ENCODE data around the gene RRP1.

DNA sequence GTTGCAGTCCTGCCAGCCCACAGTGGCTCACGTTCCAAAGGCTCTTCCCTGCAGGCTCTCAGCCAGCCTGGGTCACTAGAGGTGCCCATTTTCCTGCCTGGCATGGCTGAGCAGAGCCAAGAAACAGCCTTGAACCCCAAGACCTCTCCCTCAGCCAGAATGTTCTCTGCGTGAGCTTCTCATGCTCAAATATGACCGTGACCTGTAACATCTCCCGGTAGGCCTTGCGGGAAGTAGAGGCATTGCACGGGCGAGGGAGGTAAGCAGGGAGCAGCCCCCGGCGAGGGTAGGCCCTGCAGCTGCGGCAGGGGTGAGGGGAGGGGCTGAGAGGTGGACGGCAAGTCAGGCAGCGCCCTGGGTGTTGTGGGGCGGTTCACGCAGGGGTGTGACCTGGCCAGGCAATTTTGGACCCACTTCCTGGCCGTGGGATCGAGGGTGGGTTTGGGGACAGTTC, 20.0 kb downstream of the RRP1 start:
- TF ChIP-seq, protein P1, sequence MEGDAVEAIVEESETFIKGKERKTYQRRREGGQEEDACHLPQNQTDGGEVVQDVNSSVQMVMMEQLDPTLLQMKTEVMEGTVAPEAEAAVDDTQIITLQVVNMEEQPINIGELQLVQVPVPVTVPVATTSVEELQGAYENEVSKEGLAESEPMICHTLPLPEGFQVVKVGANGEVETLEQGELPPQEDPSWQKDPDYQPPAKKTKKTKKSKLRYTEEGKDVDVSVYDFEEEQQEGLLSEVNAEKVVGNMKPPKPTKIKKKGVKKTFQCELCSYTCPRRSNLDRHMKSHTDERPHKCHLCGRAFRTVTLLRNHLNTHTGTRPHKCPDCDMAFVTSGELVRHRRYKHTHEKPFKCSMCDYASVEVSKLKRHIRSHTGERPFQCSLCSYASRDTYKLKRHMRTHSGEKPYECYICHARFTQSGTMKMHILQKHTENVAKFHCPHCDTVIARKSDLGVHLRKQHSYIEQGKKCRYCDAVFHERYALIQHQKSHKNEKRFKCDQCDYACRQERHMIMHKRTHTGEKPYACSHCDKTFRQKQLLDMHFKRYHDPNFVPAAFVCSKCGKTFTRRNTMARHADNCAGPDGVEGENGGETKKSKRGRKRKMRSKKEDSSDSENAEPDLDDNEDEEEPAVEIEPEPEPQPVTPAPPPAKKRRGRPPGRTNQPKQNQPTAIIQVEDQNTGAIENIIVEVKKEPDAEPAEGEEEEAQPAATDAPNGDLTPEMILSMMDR (IDR thresholded peaks at IDR 0.05; ENCODE audit: insufficient read depth, low read length, poor library complexity, severe bottlenecking): no peak
- no peak for TF ChIP-seq EZH2phosphoT487 (conservative IDR thresholded peaks at IDR 0.05; ENCODE audit: low read length)
